SKM-1 treated with dmso at 0.1 percent for 144 hours (cell line): ENCODE results near the gene PXDC1.
"Not testable (repeated sequence)": the region's sequence is repeated elsewhere in the genome, so short reads cannot be mapped to it uniquely, and the experiment has no call there.

ENCODE experiments used
- DNase-seq: peaks from one replicate; lab custom pipeline; 2025; ENCODE audit not compliant: unreplicated experiment; lab: John Stamatoyannopoulos, UW

The PXDC1 gene

DNA sequence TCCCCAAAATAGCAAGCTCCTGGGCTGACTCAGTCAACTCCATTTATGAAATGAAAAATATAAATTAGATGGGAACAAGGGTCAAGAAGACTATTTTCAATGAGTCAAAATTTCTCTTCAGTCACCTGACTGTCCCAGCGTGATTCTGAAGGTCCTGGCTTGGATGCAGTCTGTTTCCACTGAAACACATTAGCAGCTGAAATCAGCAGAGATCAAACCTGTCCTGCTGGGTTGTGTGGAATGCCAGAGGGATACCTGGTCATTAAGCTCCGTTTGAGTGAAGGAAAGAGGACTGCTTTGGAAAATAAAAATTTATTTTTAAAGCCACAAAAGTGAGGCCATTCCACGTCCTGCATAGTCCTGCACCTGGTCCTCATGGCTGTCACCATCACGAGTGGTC, 37.4 kb downstream of the PXDC1 start:
- no peak for DNase-seq

DNA sequence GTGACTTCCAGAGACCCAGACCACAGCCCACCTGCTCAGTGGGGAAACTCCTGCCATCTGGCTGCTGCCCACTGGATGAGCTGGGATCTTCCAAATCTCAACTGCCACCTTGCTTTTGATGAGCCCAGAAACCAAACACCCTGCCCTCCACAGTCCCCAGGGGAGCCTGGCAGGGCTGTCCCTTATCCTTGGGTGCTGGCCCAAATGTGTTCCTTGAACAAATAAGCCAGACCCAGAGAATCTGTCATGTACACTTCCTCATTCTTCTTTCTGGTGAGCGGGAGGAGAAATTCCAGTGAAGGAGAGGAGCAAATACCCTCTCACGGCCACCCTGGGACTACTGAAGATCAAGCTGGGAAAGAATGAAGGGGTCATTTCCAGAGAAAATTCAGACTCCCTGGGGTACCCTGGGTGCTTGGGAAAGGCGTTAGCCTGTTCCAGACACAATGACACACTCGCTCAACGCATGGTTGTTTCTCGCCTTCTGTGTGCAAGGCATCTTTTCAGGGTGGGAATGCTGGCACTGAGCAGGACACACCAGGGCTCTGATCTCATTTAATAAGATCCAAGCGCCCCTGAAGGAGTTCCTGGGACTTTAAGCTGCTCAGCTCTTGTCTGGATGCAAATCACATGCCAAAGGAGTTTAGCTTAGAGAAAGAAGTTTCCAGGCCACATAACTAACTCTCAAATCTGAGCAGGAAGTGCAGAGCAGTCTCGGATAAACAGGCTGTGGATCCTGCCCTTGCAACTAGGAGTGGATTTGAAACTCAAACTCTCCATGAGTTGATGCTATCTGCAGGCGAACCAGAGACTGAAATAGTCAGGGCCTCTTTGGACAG, 38.5 kb downstream of the PXDC1 start:
- DNase-seq = no peak

DNA sequence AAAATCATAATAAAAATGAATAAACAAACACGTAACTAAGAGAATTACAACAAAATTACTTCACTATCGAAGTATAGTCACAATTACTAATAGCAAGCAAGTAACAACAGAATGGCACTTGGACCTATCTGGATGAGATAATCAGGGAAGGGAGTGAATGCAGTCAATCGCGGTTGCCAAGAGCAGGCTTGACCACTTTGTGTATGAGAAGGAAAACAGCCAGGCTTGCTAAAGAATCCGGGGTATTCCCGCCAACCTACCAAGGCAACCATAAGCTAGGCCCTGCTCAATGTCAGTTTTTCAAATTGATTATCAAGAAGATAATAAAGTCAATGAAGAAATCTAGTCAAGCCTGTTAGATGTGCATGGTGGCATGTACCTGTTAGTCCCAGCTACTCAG, 39.7 kb downstream of the PXDC1 start:
- no peak for DNase-seq

DNA sequence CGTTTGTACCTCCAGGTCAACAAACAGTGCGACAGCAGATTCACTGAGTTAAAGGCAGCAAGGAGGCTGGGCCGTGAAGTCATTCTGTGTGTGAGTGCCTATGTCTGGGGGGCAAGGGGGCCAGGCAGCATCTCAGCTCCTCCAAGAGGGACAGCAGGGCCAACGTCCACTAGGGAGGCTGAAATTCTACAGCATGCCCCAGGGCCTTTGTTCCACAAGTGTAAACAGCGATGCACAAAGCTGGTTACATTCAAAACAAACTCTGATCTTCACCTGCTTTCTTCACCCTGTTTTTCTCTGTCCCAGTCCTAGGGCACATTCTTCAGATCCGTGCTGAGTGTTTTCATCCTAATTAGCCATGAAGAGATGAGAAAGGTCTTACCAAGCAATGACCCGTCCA, 41.1 kb downstream of the PXDC1 start:
- DNase-seq = no peak

DNA sequence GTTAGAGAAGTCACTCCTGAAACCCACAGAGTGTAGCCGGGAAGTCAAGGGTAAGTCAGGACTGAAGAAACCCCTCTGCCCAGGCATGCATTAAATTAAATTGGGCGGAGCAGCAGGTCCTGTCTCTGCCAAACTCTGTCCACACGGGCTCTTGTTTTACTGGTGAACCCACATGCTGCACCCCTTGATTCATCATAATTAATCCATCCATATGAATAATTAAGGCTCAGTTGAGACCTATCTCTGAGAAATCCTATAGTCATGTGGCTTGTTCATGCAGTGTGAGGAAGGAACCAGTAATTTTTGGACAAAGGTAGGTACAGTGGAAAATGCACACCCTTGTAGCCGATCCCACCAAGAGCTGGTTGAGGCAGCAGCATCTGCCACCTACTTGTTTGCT, 43.0 kb downstream of the PXDC1 start:
- DNase-seq = no peak

DNA sequence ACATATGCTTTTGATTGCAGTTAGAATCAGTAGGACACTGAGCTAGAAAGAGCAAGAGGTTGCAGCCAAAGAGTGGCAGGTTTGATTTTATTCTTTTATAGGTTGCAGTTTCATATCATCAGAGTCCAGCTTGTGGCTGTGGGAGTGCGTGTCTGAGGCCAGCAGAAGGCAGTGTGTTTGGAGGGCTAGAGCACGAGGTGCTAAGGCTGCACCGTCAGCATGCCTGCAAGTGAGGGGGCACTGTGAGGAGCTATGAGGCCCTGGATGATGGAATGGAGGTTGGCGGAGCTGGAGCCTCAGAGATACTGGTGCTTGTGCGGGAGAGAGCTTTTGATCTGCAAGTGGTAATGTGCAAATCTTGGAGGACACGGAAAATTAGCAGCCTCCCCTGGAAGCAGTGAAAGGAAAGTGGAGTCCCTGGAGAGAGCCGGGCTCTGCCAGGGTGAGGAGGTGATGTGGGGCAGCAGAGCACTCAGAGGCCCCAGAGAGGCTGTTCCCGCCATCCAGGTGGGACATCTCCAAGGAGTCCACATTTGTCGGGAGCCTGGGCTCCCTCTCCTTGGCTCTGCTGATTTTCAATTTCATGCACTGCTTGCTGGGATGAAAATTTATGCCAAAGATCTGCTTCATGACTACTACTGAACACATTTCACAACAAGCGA, 43.6 kb downstream of the PXDC1 start:
- no peak for DNase-seq

DNA sequence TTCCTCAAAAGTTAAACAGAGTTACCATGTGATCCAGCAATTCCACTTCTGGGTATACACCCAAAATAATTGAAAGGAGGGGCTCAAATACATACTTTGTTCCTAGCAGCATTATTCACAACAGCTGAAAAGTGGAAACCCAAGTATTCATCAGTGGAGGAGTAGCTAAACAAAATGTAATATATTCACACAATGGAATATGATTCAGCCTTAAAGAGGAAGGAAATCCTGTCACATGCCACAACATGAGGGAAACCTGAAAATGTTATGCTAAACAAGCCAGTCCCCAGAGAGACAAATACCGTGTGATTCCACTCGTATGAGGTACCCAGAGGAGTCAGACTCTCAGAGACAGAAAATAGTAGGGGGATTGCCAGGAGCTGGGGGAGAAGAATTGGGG, 44.5 kb downstream of the PXDC1 start:
- DNase-seq = no peak

DNA sequence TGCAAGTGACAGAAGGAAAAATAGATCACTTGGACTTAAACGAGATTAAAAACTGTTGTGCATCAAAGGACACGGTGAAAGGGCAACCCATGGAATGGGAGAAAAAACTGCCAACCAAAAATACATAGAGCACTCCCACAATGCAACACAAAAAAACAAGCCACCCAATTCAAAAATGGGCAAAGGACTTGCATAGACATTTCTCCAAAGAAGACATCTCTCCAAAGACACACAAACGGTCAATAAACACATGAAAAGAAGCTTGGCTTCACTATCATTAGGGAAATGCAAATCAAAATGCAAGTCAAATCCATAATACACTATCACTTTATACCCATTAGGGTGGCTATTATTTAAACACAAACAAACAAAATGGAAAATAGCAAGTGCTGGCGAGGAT, 45.0 kb downstream of the PXDC1 start:
- DNase-seq = no peak

DNA sequence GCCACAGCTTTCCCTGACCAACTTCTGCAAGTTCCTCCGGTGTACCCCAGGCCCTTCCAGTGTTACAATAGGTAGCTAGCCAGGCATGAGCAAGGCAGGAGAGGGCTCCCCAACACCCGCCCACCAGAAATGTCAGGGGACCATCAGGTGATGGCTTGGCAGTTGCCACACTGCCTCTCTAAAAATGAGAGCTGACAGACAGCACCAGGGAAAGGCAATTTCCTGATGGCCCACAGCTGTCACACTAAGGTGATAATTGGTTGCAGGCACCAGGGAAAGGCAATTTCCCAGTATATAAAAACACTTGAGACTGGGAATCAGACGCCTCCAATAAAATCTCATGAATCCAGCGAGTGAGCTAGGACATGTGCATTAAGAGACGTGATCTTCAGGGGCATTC, 49.9 kb downstream of the PXDC1 start:
- DNase-seq = no peak

DNA sequence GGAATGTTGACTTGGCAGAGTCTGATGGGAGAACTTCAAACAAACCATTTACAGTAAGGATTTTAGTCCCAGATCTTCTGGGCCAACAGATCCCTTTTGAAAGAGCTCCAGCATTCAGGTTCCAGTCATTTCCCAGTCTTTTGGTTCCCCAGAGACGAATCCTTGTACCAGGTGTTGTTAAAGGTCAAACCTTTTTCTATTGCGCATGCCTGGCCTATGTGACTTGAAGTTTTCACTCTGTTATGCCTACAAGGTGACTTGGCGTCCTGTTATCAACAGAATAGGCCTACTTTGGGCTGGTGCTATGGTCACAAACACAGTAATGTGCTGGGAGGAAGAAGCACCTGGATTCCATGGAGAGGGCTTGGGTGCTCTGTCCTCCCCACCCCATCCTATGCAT, 52.3 kb downstream of the PXDC1 start:
- no peak for DNase-seq

DNA sequence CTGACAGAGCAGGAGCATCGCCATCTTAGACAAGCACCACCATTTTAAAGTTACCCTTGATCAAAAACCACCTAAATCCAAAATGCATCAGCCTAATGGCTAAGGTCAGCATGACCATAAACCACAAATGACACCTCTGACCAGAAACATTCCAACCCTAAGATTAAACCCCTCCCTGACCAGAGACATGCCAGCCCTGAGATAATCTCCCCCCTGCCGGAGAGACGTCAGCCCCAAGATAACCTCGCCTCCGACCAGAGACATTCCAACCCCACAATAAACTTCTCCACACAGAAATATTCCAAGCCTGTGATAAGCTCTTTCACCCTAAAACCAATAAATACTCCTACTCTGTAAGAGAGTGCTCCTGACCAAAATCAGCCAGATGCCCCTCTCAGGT, 53.5 kb downstream of the PXDC1 start:
- no peak for DNase-seq

DNA sequence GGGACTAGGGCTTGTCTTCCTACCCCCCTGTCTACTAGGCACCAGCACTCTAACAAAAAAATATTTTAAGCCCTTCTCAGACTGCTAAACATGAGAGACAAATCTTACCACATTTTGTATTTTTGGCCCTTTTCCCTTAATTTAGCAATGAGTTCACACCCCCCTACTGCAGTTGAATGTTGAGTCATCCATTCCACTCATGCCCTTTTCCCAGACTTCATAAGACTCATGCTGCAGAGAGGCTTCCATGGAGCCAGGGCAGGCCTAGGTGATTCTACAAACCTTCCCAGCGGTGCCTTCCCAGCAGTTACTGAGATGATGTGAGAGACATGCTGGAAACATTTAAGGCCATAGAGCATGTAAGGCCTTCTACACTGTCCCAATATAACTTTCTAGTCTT, 53.9 kb downstream of the PXDC1 start:
- DNase-seq = no peak

DNA sequence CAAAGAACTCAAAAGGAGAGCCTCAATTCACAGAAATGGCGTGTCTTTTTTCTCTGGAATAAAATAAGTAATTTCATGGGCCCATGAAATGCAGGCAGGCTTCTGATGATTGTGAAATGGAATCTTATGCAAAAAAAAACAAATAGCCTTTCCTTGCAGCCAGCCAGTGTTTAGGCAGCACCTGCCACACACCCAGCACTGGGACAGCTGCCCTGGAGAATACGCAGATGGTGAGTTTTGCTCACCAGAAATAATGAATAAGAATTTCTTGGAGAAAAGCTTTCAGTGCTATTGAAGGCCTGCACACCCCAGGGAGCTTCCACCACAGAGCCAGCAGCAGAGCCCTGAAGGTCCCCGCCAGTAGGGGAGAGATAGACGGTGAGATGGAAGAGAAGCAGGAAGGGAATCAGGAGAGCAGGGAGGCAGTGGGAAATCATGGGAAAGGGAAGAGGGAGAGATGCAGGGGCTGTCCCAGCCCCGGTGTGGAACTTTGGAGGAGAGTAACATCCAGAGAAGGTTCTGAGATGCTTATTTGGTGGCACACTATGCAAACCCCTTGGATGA, 54.9 kb downstream of the PXDC1 start:
- DNase-seq = no peak

DNA sequence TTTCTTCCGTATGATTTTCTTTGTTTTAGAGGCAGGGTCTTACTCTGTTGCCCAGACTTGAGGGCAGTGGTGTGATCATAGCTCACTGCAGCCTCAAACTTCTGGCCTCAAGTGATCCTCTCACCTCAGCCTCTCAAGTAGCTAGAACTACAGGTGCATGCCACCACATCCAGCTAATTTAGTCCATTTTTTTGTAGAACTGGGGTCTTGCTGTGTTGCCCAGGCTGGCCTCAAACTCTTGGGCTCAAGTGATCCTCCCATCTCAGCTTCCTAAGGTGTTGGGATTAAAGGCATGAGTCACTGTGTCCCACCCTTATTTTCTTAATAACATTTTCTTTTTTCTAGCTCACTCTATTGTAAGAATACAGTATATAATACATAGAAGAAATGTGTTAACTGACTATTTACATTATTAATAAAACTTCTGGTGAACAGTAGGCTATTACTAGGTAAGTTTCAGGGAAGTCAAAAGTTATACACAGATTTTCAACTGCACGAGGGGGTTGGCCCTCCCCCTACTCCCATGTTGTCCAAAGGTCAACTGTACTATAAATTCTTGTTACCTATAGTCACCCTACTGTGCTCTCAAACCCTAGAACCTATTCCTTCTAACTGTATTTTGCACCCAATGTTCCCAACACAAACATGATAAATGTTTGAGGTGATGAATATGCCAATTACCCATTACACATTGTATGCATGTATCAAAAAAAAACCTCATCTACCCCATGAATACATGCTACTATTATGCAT, 56.3 kb downstream of the PXDC1 start:
- no peak for DNase-seq

DNA sequence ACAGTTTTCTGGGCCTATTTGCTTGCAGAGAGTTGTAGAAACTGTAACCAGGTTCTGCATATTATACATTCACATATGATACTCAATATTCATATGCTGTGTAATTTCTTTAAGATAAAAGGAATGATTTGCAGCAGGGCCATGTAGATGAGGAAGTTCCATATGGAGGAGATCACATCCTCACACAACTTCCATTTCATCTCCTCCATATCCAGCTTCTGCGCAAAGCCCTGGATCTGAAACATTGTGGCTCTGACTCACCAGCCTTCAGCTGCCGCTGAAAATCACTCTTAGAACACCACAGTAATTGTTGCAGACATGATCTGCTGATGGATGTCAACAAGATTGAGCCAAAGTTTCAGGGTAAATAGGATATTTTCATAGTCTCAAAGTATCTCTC, 57.7 kb downstream of the PXDC1 start:
- DNase-seq = no peak

DNA sequence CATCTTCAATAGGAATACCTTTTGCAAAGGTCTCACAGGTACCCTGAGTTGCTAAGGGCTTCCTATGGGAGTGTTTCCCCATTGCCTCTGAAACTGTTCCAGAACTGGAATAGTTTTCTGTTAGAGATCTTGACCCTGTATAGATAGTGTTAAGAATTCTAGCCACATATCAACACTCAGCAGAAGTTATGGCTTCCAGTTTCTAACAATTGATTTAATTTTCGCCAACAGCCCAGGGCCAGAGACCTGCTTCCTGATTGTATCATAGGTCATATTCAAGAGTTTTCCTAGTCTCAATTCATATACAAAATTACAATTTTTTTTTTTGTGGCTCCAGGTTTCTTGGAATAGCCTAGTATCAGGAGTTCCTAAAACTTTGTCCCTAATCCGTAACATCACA, 61.0 kb downstream of the PXDC1 start:
- DNase-seq = no peak

DNA sequence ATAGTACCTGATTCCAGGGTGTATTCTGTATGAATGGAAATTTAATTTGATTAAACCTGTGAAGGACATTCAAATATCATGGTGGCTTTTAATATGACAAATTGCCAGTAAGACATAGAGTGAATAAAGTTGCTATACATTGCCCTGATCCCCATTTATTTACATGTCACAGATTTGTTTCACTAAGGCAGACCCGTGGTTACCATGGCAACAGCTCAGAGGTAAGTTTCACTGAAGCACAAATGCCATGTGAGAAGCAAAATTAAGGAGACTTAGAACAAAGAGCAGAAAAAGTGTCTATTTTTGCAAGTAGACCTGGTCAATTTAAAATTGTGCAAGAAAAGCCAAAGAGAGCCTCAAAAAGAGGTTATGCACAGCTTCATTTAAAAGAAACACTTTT, 63.7 kb downstream of the PXDC1 start:
- DNase-seq = no peak

DNA sequence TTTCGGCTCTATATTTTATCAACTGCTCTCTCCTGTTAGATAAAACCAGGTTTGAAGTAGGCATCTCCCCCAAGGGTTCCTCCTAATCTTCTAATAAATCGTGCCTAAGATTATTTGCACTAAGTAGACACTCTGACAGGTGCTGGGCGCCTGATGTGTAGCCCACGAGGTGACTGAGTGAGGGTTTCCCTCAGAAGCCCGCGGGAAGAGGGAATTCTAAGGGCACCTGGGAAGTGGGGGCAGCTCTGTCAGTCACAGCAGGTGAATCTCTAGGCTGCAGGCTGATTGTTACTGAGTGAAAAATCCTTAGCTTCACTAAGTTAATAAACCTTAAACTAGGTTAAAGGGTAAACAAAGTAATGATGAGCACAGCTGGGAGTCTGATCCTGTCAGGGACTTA, 68.2 kb downstream of the PXDC1 start:
- DNase-seq = no peak

DNA sequence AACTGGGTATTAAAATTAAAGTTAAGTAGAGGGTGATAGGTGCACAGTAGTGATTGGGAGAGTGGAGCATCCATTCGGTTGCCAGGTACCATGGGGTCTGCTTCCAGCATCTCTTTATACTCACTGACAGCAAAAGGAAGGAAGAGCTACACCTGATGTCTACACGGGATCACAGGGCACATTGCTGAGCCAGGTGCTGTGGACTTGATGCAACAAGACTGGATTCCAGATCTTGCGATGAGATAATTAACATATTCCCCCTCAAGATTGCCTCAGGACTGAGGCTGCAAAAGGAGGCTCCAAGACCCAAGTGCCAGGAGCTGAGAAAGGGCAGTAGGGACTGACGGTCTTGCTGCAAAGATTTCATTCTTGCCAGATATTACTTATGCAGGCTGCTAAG, 72.6 kb downstream of the PXDC1 start:
- no peak for DNase-seq

DNA sequence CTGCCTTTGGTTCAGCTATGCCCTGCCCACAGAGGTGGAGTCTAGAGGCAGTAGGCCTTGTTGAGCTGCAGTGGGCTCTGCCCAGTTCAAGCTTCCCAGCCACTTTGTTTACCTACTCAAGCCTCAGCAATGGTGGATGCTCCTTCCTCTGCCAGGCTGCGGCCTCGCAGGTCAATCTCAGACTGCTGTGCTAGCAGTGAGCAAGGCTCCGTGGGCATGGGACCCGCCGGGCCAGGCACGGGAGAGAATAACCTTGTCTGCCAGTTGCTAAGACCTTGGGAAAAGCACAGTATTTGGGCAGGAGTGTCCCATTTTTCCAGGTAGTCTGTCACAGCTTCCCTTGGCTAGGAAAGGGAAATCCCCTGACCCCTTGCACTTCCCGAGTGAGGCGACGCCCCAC, 73.8 kb downstream of the PXDC1 start:
- not testable (repeated sequence) for DNase-seq

DNA sequence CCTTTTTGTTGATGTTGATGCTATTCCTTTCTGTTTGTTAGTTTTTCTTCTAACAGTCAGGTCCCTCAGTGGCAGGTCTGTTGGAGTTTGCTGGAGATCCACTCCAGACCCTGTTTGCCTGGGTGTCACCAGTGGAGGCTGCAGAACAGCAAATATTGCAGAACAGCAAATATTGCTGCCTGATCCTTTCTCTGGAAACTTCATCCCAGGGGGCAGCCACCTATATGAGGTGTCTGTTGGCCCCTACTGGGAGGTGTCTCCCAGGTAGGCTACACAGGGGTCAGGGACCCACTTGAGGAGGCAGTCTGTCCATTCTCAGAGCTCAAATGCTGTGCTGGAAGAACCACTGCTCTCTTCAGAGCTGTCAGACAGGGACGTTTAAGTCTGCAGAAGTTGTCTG, 74.2 kb downstream of the PXDC1 start:
- not testable (repeated sequence) for DNase-seq
